MM.1S (cell line): Measurements from ENCODE around the gene ENG.

ENCODE experiments used
- DNase-seq: peaks from one replicate; pipeline ENCODE4 v3.0.0-alpha.2; 2015
- H2AFZ ChIP-seq: fragments of 300-600 bp; sonication (generic); 2 replicates; pipeline ENCODE4 v1.6.0; 2016; ENCODE audit warnings: antibody characterized with exemption, low read length
- H3F3A ChIP-seq: fragments of 300-600 bp; sonication (generic); 2 replicates; pipeline ENCODE4 v1.6.1; 2016; ENCODE audit warnings: mild to moderate bottlenecking, antibody characterized with exemption, low read length, moderate library complexity, mixed read lengths; ENCODE audit not compliant: insufficient read depth
- H3K27ac ChIP-seq: fragments of 300-600 bp; sonication (generic); 2 replicates; pipeline ENCODE4 v1.5.1; 2016; ENCODE audit warnings: mild to moderate bottlenecking, low read length
- H3K27me3 ChIP-seq: fragments of 300-600 bp; sonication (generic); replicated peaks from 2 replicates; pipeline ENCODE4 v1.6.0; 2016; ENCODE audit warnings: low read length; ENCODE audit not compliant: insufficient read depth
- H3K36me3 ChIP-seq: fragments of 300-600 bp; sonication (generic); replicated peaks from 2 replicates; pipeline ENCODE4 v1.6.1; 2016; ENCODE audit warnings: mild to moderate bottlenecking, low read length, mixed read lengths; ENCODE audit not compliant: insufficient read depth
- H3K4me1 ChIP-seq: fragments of 300-600 bp; sonication (generic); 2 replicates; pipeline ENCODE4 v1.6.1; 2016; ENCODE audit warnings: low read length, mixed read lengths
- H3K4me2 ChIP-seq: fragments of 300-600 bp; sonication (generic); 2 replicates; pipeline ENCODE4 v1.6.0; 2016; ENCODE audit warnings: low read depth, low read length
- H3K4me3 ChIP-seq: fragments of 300-600 bp; sonication (generic); 2 replicates; pipeline ENCODE4 v1.5.1; 2016; ENCODE audit warnings: low read length, mixed read lengths
- H3K79me2 ChIP-seq: fragments of 300-600 bp; sonication (generic); 2 replicates; pipeline ENCODE4 v1.6.1; 2016; ENCODE audit warnings: mixed run types, low read length, mixed read lengths
- H3K9ac ChIP-seq: fragments of 300-600 bp; sonication (generic); 2 replicates; pipeline ENCODE4 v1.6.1; 2016; ENCODE audit warnings: low read length, mixed read lengths
- H3K9me2 ChIP-seq: fragments of 300-600 bp; sonication (generic); replicated peaks from 2 replicates; pipeline ENCODE4 v1.6.1; 2016; ENCODE audit warnings: mild to moderate bottlenecking, low read length, mixed read lengths; ENCODE audit not compliant: insufficient read depth
- H3K9me3 ChIP-seq: fragments of 300-600 bp; sonication (generic); replicated peaks from 2 replicates; pipeline ENCODE4 v1.6.1; 2016; ENCODE audit warnings: mild to moderate bottlenecking, low read length, mixed read lengths; ENCODE audit not compliant: insufficient read depth
- H4K20me1 ChIP-seq: fragments of 300-600 bp; sonication (generic); 2 replicates; pipeline ENCODE4 v1.6.1; 2016; ENCODE audit warnings: mild to moderate bottlenecking, low read length, moderate library complexity, mixed read lengths; ENCODE audit not compliant: insufficient read depth
- EZH2 ChIP-seq: fragments of 300-600 bp; sonication (generic); optimal IDR thresholded peaks from 2 replicates; pipeline ENCODE3; 2017; ENCODE audit warnings: low read depth, mild to moderate bottlenecking, antibody characterized with exemption, low read length, mixed read lengths
- EZH2phosphoT487 ChIP-seq: fragments of 300-600 bp; sonication (generic); IDR thresholded peaks from 2 replicates; pipeline ENCODE4 v1.6.1; 2018; ENCODE audit warnings: antibody characterized with exemption, low read length
- TF ChIP-seq, protein P1 (sequence below): fragments of 300-600 bp; sonication (generic); IDR thresholded peaks from 2 replicates; pipeline ENCODE4 v1.5.1; 2016; ENCODE audit warnings: antibody characterized with exemption, low read length, mixed read lengths

The ENG gene

DNA sequence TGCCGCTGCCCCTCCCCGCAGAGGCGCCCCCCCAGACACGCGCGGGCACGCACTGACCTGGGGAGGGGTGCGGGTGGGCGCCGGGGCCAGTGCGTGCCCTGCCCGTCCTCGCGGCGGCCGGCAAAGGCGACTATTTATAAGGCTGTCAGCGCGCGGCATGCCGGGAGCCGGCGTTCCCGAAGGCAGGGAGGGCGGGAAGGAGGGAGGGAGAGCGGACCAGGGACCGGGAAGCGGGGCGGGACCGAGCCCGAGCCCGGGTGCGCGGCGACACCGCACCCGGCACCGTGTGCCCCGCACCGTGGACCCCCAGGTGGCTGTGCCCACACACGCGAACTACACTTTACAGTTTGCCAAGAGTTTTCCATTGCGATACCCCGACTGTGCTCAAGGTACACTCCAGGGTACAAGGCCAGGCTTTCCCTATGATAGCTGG, 23.1 kb upstream of the ENG start, which contains the start of gene AK1:
AK1 (minus strand) TSS at position 110 of the 433 bp plus-strand sequence. CDS start 3,058 bp downstream, outside the sequence.
- no peak within 1 kb of the TSS for H3K27ac ChIP-seq
- H3K4me2 ChIP-seq, result peak within 1 kb of the TSS; percentile 83
- H3K79me2 ChIP-seq, result no peaks in the 10 kb centered on the region
- H3K27me3 ChIP-seq, result no peaks in the 10 kb centered on the region
- H3K9ac ChIP-seq, result peak within 1 kb of the TSS; percentile 37; the same call in 1 of the 2 replicates
- H3K9me2 ChIP-seq, result no peaks in the 10 kb centered on the region
- TF ChIP-seq, protein P1, sequence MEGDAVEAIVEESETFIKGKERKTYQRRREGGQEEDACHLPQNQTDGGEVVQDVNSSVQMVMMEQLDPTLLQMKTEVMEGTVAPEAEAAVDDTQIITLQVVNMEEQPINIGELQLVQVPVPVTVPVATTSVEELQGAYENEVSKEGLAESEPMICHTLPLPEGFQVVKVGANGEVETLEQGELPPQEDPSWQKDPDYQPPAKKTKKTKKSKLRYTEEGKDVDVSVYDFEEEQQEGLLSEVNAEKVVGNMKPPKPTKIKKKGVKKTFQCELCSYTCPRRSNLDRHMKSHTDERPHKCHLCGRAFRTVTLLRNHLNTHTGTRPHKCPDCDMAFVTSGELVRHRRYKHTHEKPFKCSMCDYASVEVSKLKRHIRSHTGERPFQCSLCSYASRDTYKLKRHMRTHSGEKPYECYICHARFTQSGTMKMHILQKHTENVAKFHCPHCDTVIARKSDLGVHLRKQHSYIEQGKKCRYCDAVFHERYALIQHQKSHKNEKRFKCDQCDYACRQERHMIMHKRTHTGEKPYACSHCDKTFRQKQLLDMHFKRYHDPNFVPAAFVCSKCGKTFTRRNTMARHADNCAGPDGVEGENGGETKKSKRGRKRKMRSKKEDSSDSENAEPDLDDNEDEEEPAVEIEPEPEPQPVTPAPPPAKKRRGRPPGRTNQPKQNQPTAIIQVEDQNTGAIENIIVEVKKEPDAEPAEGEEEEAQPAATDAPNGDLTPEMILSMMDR, result no peak
- TF ChIP-seq EZH2phosphoT487, result no peak
- no peak for TF ChIP-seq EZH2
- H4K20me1 ChIP-seq, result no peaks in the 10 kb centered on the region
- no peaks in the 10 kb centered on the region for H3K9me3 ChIP-seq
- H3K4me1 ChIP-seq, result no peaks in the 10 kb centered on the region
- no peak for DNase-seq
- peak within 1 kb of the TSS; percentile 91 for H2AFZ ChIP-seq
- no peaks in the 10 kb centered on the region for H3K36me3 ChIP-seq
- H3F3A ChIP-seq, result no peaks in the 10 kb centered on the region
- peak within 1 kb of the TSS; percentile 65 for H3K4me3 ChIP-seq

DNA sequence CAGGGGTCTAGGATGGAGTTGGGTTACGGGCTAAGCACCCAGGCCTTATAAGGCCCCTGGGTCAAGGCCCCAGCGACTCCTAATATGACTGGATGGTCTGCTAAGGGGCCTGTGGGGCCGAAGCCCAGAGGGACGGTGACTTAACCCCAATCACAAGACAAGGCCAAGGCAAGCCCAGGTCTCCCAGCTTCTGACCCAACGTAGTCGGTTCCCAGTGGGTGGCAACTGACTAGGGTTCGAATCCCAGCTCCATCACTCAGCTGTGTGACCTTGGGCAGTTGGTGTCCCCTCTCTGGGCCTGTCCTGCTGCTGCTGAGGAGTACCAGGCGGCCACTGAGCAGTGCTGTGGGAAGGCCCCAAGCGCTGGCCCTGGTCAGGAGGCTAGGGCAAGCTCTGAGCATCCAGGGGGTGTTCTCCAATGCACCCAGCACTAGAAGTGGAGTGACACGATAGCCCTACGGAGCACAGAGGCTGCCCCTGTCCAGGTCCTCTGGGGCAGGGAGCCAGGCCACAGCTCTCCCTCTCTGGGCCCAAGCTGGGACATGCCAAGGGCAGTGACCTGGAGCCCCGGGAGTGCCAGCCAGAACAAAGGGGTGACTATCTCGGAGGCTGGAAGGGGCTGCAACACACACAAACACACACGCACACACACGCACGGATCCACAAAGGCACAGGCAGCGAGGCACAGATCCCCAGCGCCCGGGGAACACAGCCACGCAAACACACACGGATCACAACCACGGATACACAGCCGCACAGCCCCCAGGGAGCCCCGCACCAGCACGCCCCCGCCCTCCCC, 22.5 kb upstream of the ENG start:
- H3K9me2 ChIP-seq, result no peaks in the 10 kb centered on the region
- H3K79me2 ChIP-seq, result no peaks in the 10 kb centered on the region
- TF ChIP-seq, protein P1, result no peak
- TF ChIP-seq EZH2phosphoT487, result no peak
- no peak for TF ChIP-seq EZH2
- H2AFZ ChIP-seq, result peak overlapping the region; percentile 91
- H3K27ac ChIP-seq, result no peak overlapping the region
- no peaks in the 10 kb centered on the region for H3K36me3 ChIP-seq
- no peak for DNase-seq
- H3K4me2 ChIP-seq, result peak overlapping the region; percentile 83
- H3K4me3 ChIP-seq, result peak overlapping the region; percentile 65
- H3K27me3 ChIP-seq, result no peaks in the 10 kb centered on the region
- H4K20me1 ChIP-seq, result no peaks in the 10 kb centered on the region
- H3K4me1 ChIP-seq, result no peaks in the 10 kb centered on the region
- no peaks in the 10 kb centered on the region for H3F3A ChIP-seq
- peak overlapping the region; percentile 16; the same call in 1 of the 2 replicates for H3K9ac ChIP-seq
- no peaks in the 10 kb centered on the region for H3K9me3 ChIP-seq

DNA sequence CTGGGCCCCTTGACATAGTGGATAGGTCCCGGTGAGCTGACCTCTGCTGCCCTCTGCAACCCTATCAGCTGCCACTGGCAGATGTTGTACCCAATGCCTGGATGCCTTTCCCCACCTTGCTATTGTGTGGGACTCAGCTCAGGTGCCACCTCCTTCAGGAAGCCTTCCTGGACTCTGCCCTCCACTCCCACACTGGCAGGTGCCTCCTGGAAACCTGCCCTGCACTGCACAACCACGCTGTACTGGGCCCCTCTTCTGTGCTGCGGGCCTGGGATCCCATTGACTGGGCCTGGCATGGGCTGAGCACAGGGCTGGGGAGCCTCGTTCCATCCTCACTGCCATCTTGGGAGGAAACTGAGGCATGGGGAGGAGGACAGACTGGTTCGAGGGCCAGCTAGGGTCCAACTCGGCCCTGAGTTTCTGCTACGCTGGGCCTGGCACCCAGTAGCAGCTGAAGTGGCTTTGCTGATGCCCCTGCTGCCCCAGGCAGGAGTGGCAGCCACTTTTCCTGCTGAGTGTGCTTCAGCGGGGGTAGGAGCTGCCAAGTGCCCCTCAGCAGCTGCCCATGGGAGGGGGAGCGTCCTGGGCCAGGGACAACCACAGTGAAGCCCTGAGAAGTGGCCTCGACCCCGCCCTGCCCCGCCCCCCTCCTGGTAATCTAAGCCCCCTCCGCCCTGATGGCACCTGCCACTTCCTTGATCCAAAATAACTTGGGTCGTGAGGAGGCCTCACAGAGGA, 21.7 kb upstream of the ENG start:
- no peaks in the 10 kb centered on the region for H4K20me1 ChIP-seq
- no peaks in the 10 kb centered on the region for H3K79me2 ChIP-seq
- no peak overlapping the region for H3K4me3 ChIP-seq
- H3K4me2 ChIP-seq, result no peak overlapping the region
- H3K36me3 ChIP-seq, result no peaks in the 10 kb centered on the region
- no peak overlapping the region for H3K27ac ChIP-seq
- no peaks in the 10 kb centered on the region for H3K9me2 ChIP-seq
- H3K4me1 ChIP-seq, result no peaks in the 10 kb centered on the region
- no peak overlapping the region for H3K9ac ChIP-seq
- H2AFZ ChIP-seq, result no peak overlapping the region
- H3K27me3 ChIP-seq, result no peaks in the 10 kb centered on the region
- no peak for DNase-seq
- H3F3A ChIP-seq, result no peaks in the 10 kb centered on the region
- no peaks in the 10 kb centered on the region for H3K9me3 ChIP-seq
- TF ChIP-seq EZH2phosphoT487 (no peak), EZH2 (no peak)
- TF ChIP-seq, protein P1, result no peak
